A673 (cell line): ENCODE results near the gene OR2A5. TPM values are rescaled to one million over a fixed set of nuclear protein-coding genes. Genes with fewer than 3 reads are reported as not detected.

Experiments
- BruUV-seq: library from RNA; stranded (reverse); fragments of 400-500 nt; replicated peaks from 2 replicates; lab custom pipeline; 2021; lab: Mats Ljungman, UMichigan
- CTCF ChIA-PET: fragments of 300-600 bp; sonication (Branson Sonifier 250); formaldehyde crosslinking; loops from one replicate; lab custom pipeline; 2022; ENCODE audit warnings: antibody characterized with exemption; lab: Charles Lee
- POLR2A ChIA-PET: fragments of 300-600 bp; sonication (Branson Sonifier 250); formaldehyde crosslinking; loops from one replicate; lab custom pipeline; 2022; ENCODE audit warnings: antibody characterized with exemption; ENCODE audit not compliant: low non-redundant PET; lab: Charles Lee
- DNase-seq: peaks from one replicate; pipeline ENCODE4 v3.0.0-alpha.2; 2015; ENCODE audit warnings: low spot score
- H3K27ac ChIP-seq: fragments of 200-600 bp; sonication (generic); 2 replicates; pipeline ENCODE4 v1.5.1; 2016; ENCODE audit warnings: mixed run types, low read depth, mild to moderate bottlenecking, mixed read lengths, antibody characterized with exemption, low read length; ENCODE audit not compliant: poor library complexity, severe bottlenecking
- H3K27me3 ChIP-seq: fragments of 200-600 bp; sonication (generic); replicated peaks from 2 replicates; pipeline ENCODE4 v1.6.1; 2017; ENCODE audit warnings: mixed run types, low read depth, mild to moderate bottlenecking, mixed read lengths, antibody characterized with exemption, low read length; ENCODE audit not compliant: insufficient read depth, poor library complexity
- H3K36me3 ChIP-seq: fragments of 200-600 bp; sonication (generic); 2 replicates; pipeline ENCODE4 v1.6.1; 2016; ENCODE audit warnings: mixed run types, mild to moderate bottlenecking, mixed read lengths, antibody characterized with exemption, low read length; ENCODE audit not compliant: insufficient read depth, poor library complexity, severe bottlenecking
- H3K4me1 ChIP-seq: fragments of 200-600 bp; sonication (generic); 2 replicates; pipeline ENCODE4 v1.6.1; 2017; ENCODE audit warnings: mixed run types, mild to moderate bottlenecking, mixed read lengths, antibody characterized with exemption, low read length; ENCODE audit not compliant: insufficient read depth, poor library complexity, severe bottlenecking
- H3K4me3 ChIP-seq: fragments of 200-600 bp; sonication (generic); 2 replicates; pipeline ENCODE4 v1.5.1; 2016; ENCODE audit warnings: low read depth, mixed run types, mild to moderate bottlenecking, mixed read lengths, low read length; ENCODE audit not compliant: poor library complexity, severe bottlenecking
- H3K9me3 ChIP-seq: fragments of 200-600 bp; sonication (generic); 2 replicates; pipeline ENCODE4 v1.6.1; 2016; ENCODE audit warnings: mixed run types, low read depth, mild to moderate bottlenecking, mixed read lengths, antibody characterized with exemption, low read length; ENCODE audit not compliant: poor library complexity, severe bottlenecking
- CTCF ChIP-seq: fragments of 300-800, 200-600 bp; sonication (generic); conservative IDR thresholded peaks from 2 replicates; pipeline ENCODE4 v1.5.1; 2017; ENCODE audit warnings: low read depth, mild to moderate bottlenecking, antibody characterized with exemption, low read length, moderate library complexity, mixed read lengths
- EZH2 ChIP-seq: fragments of 200-600 bp; sonication (generic); IDR thresholded peaks from 2 replicates; pipeline ENCODE4 v1.6.1; 2017; ENCODE audit warnings: borderline replicate concordance, low read depth, mild to moderate bottlenecking, mixed read lengths, antibody characterized with exemption, low read length; ENCODE audit not compliant: poor library complexity, severe bottlenecking
- intact Hi-C: fragments of 100-400 bp; cut with micrococcal nuclease; formaldehyde crosslinking; loops from one replicate; pipeline ENCODE4 v1.10.0; 2022; ENCODE audit not compliant: unreplicated experiment
- total RNA-seq: library from RNA; stranded (reverse); gene quantifications from 2 replicates; pipeline ENCODE4 v1.2.3, GENCODE V29; 2021

Gene OR2A5
- total RNA-seq, 1 experiment from 2014 or later, result not detected

GRCh38 chr7:144004703-144005102 lies 44.0 kb upstream of the OR2A5 start:
- ChIA-PET CTCF (no interaction called here), POLR2A (no interaction called here)
- Histone ChIP-seq H3K4me1 (no peaks in the 10 kb centered on the region), H3K9me3 (peaks cover 4% of the 10 kb centered on the region), H3K27ac (no peak overlapping the region), H3K27me3 (peaks cover 4% of the 10 kb centered on the region), H3K36me3 (no peaks in the 10 kb centered on the region), H3K4me3 (no peak overlapping the region)
- BruUV-seq, result no TSS peak
- DNase-seq, result no peak
- intact Hi-C loops, result no loop called here
- TF ChIP-seq EZH2, result no peak
- TF ChIP-seq CTCF, result no peak

DNA sequence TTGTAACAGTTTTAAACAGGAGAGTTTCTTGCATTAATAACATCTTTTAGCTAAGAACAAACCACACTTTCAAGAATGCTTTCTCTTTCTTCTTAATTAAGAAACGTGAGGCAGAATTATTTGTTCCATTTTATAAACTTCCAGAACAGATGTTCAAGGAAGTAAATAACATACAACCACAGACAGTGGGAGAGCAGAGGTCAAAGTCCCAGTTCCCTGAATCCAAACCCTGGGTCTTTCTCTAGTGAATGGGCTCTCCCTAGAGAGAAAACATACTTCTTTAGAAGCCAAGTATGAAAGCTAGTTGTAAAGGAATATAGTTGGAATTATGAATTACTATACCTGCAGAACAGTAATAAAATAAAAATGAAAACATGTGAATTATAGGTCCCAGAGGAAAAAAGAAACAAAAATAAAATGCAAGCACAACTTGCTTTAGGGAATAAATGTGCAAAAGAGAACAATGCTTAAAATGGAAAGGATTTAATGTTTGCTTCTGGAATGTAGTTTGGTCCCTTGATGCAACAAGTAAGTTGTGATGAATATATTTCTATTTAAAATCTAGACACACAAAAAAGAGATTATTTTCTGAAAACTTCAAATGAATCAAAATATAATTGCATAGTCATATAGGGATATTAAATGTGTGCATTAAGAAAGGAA lies 42.6 kb upstream of the OR2A5 start:
- peaks cover 4% of the 10 kb centered on the region for H3K9me3 ChIP-seq
- H3K27ac ChIP-seq, result no peak overlapping the region
- POLR2A ChIA-PET, result no interaction called here
- H3K4me3 ChIP-seq, result no peak overlapping the region
- no peaks in the 10 kb centered on the region for H3K4me1 ChIP-seq
- BruUV-seq, result no TSS peak
- no peaks in the 10 kb centered on the region for H3K36me3 ChIP-seq
- intact Hi-C loops, result no loop called here
- TF ChIP-seq EZH2 (no peak), CTCF (no peak)
- peaks cover 4% of the 10 kb centered on the region for H3K27me3 ChIP-seq
- CTCF ChIA-PET, result no interaction called here
- no peak for DNase-seq

GRCh38 chr7:144006692-144007042 lies 42.1 kb upstream of the OR2A5 start:
- Histone ChIP-seq H3K4me3 (no peak overlapping the region), H3K36me3 (no peaks in the 10 kb centered on the region), H3K27ac (no peak overlapping the region), H3K27me3 (peaks cover 4% of the 10 kb centered on the region), H3K4me1 (no peaks in the 10 kb centered on the region), H3K9me3 (peaks cover 4% of the 10 kb centered on the region)
- BruUV-seq, result no TSS peak
- intact Hi-C loops, result no loop called here
- TF ChIP-seq CTCF (no peak), EZH2 (no peak)
- no peak for DNase-seq
- ChIA-PET POLR2A (no interaction called here), CTCF (no interaction called here)
